Liver (tissue), 9 donors: Measurements from ENCODE around the gene GDF11. TPM values are rescaled to one million over a fixed set of nuclear protein-coding genes. Genes with fewer than 3 reads are reported as not detected.

Experiments
- DNase-seq: peaks from one replicate; pipeline ENCODE4 v3.0.0-alpha.2; 2017; ENCODE audit warnings: low spot score
- H3K27ac ChIP-seq, 2 donors: one replicate each; pipeline ENCODE4 v1.7.0; 2013; ENCODE audit warnings: inconsistent platforms in 2 of 2, low read length in 2 of 2, control low read depth in 1 of 2, low read depth in 1 of 2, mild to moderate bottlenecking in 1 of 2
- H3K27me3 ChIP-seq, 4 donors: one replicate each; pipeline versions ENCODE4 v1.6.1 to v1.7.0; 2013; ENCODE audit warnings: low read length in 3 of 4, inconsistent platforms in 1 of 4, mild to moderate bottlenecking in 1 of 4, moderate library complexity in 1 of 4; ENCODE audit not compliant: control insufficient read depth in 4 of 4, insufficient read depth in 4 of 4
- H3K36me3 ChIP-seq, 4 donors: one replicate each; pipeline versions ENCODE4 v1.6.1 to v1.7.0; 2013; ENCODE audit warnings: low read length in 3 of 4, mild to moderate bottlenecking in 3 of 4, low read depth in 1 of 4, moderate library complexity in 1 of 4; ENCODE audit not compliant: control insufficient read depth in 4 of 4, insufficient read depth in 3 of 4
- H3K4me1 ChIP-seq, 4 donors: one replicate each; pipeline versions ENCODE4 v1.6.1 to v1.7.0; 2013; ENCODE audit warnings: low read length in 3 of 4, mild to moderate bottlenecking in 3 of 4, moderate library complexity in 1 of 4; ENCODE audit not compliant: control insufficient read depth in 4 of 4, insufficient read depth in 4 of 4
- H3K4me3 ChIP-seq, 3 donors: one replicate each; pipeline versions ENCODE4 v1.6.1 to v1.7.0; 2013; ENCODE audit warnings: low read length in 3 of 3, control low read depth in 1 of 3, low read depth in 1 of 3, mild to moderate bottlenecking in 1 of 3
- H3K9ac ChIP-seq, 2 donors: one replicate each; pipeline ENCODE4 v1.7.0; 2013; ENCODE audit warnings: low read length in 2 of 2, mild to moderate bottlenecking in 2 of 2, moderate library complexity in 2 of 2, control low read depth in 1 of 2, low read depth in 1 of 2
- H3K9me3 ChIP-seq, 4 donors: one replicate each; pipeline versions ENCODE4 v1.6.1 to v1.7.0; 2013; ENCODE audit warnings: low read length in 3 of 4; ENCODE audit not compliant: control insufficient read depth in 4 of 4
- ATF3 ChIP-seq: IDR thresholded peaks from 2 replicates; pipeline ENCODE4 v1.6.1; 2016; ENCODE audit warnings: antibody characterized with exemption
- EGR1 ChIP-seq, 2 donors: IDR thresholded peaks; 2 replicates each; pipeline ENCODE4 v1.6.1; 2016 to 2018; ENCODE audit warnings: antibody characterized with exemption in 2 of 2, low read depth in 2 of 2
- FOXA2 ChIP-seq: IDR thresholded peaks from 2 replicates; pipeline ENCODE4 v1.6.1; 2016; ENCODE audit warnings: antibody characterized with exemption
- GABPA ChIP-seq, 2 donors: IDR thresholded peaks in 1 of 2; conservative IDR thresholded peaks in 1 of 2; 2 replicates each; pipeline ENCODE4 v1.6.1; 2016; ENCODE audit warnings: antibody characterized with exemption in 2 of 2, mild to moderate bottlenecking in 1 of 2, moderate library complexity in 1 of 2
- HNF4A ChIP-seq, 2 donors: conservative IDR thresholded peaks; 2 replicates each; pipeline ENCODE4 v1.6.1; 2016; ENCODE audit warnings: antibody characterized with exemption in 2 of 2, mild to moderate bottlenecking in 2 of 2
- HNF4G ChIP-seq: IDR thresholded peaks from 2 replicates; pipeline ENCODE4 v1.6.1; 2016; ENCODE audit warnings: antibody characterized with exemption
- JUND ChIP-seq, 2 donors: IDR thresholded peaks; 2 replicates each; pipeline ENCODE4 v1.6.1; 2016; ENCODE audit warnings: antibody characterized with exemption in 2 of 2
- NR2F2 ChIP-seq: IDR thresholded peaks from 2 replicates; pipeline ENCODE4 v1.6.1; 2016; ENCODE audit warnings: antibody characterized with exemption
- RAD21 ChIP-seq, 2 donors: IDR thresholded peaks; 2 replicates each; pipeline ENCODE4 v1.6.1; 2016; ENCODE audit warnings: antibody characterized with exemption in 2 of 2, mild to moderate bottlenecking in 2 of 2
- RXRA ChIP-seq, 2 donors: IDR thresholded peaks; 2 replicates each; pipeline ENCODE4 v1.6.1; 2017 to 2018; ENCODE audit warnings: antibody characterized with exemption in 2 of 2, mild to moderate bottlenecking in 1 of 2
- YY1 ChIP-seq: IDR thresholded peaks from 2 replicates; pipeline ENCODE4 v1.6.1; 2016; ENCODE audit warnings: antibody characterized with exemption, mild to moderate bottlenecking
- WGBS: extraction: QIAGEN DNeasy Blood & Tissue Kit; methylation state at CpG from one replicate; pipeline ENCODE4 v1.1.7; 2013; 5-methylcytosine and 5-hydroxymethylcytosine counted together
- polyA plus RNA-seq, 2 donors: library from polyadenylated mRNA; stranded (reverse) in 1 of 2; unstranded in 1 of 2; fragments of 200-250 nt in 1 of 2; fragments of >200 nt in 1 of 2; fragmentation: Nextera tagmentation in 1 of 2; extraction: Ambion mirVana in 1 of 2; gene quantifications; one replicate each; pipeline versions ENCODE4 v1.2.1 to v1.2.3, GENCODE V29; 2013 to 2015
- total RNA-seq, 2 donors: library from RNA; depleted of rRNA; stranded (reverse); fragments of >200 nt; gene quantifications; one replicate each; pipeline ENCODE4 v1.2.3, GENCODE V29; 2014
- TF ChIP-seq, protein P1 (sequence below): IDR thresholded peaks from 2 replicates; pipeline ENCODE4 v1.6.1; 2016; ENCODE audit warnings: antibody characterized with exemption, mild to moderate bottlenecking
- TF ChIP-seq, protein P2 (sequence below): IDR thresholded peaks from 2 replicates; pipeline ENCODE4 v1.6.1; 2016; ENCODE audit warnings: antibody characterized with exemption
- TF ChIP-seq, protein P3 (sequence below): IDR thresholded peaks from 2 replicates; pipeline ENCODE4 v1.6.1; 2016; ENCODE audit warnings: antibody characterized with exemption
- donor health status: healthy.
- donor health status: healthy.
- donor health status: healthy.
- donor health status: healthy.
- donor health status: healthy.

Gene GDF11
- total and polyA plus RNA-seq, 4 donors, result 0.40 to 5.0 (median 0.70) TPM

- TF ChIP-seq, protein P1, sequence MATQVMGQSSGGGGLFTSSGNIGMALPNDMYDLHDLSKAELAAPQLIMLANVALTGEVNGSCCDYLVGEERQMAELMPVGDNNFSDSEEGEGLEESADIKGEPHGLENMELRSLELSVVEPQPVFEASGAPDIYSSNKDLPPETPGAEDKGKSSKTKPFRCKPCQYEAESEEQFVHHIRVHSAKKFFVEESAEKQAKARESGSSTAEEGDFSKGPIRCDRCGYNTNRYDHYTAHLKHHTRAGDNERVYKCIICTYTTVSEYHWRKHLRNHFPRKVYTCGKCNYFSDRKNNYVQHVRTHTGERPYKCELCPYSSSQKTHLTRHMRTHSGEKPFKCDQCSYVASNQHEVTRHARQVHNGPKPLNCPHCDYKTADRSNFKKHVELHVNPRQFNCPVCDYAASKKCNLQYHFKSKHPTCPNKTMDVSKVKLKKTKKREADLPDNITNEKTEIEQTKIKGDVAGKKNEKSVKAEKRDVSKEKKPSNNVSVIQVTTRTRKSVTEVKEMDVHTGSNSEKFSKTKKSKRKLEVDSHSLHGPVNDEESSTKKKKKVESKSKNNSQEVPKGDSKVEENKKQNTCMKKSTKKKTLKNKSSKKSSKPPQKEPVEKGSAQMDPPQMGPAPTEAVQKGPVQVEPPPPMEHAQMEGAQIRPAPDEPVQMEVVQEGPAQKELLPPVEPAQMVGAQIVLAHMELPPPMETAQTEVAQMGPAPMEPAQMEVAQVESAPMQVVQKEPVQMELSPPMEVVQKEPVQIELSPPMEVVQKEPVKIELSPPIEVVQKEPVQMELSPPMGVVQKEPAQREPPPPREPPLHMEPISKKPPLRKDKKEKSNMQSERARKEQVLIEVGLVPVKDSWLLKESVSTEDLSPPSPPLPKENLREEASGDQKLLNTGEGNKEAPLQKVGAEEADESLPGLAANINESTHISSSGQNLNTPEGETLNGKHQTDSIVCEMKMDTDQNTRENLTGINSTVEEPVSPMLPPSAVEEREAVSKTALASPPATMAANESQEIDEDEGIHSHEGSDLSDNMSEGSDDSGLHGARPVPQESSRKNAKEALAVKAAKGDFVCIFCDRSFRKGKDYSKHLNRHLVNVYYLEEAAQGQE, result no peak
These were observed 22.0 kb upstream of the GDF11 start (continued) for GRCh38 chr12:55720894-55721444.

GRCh38 chr12:55721601-55722213, 21.2 kb upstream of the GDF11 start:
- H3K27ac ChIP-seq, result peak overlapping the region in 1 of 2 donors; percentile 85
- H3K27me3 ChIP-seq, result no peaks in the 10 kb centered on the region
- no peak for DNase-seq
- 66% methylated on average over 14 of the region's 14 CpGs for WGBS
- no peak overlapping the region for H3K9ac ChIP-seq
- H3K9me3 ChIP-seq, result no peaks in the 10 kb centered on the region
- H3K4me3 ChIP-seq, result peak overlapping the region in 1 of 3 donors; percentile 39
- no peak for TF ChIP-seq RXRA (IDR thresholded peaks at IDR 0.05)
- TF ChIP-seq ATF3, result no peak
- TF ChIP-seq NR2F2, result no peak
- TF ChIP-seq HNF4A (conservative IDR thresholded peaks at IDR 0.05), result no peak
- TF ChIP-seq, protein P2, sequence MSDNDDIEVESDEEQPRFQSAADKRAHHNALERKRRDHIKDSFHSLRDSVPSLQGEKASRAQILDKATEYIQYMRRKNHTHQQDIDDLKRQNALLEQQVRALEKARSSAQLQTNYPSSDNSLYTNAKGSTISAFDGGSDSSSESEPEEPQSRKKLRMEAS, result no peak
- no peak for TF ChIP-seq YY1
- TF ChIP-seq GABPA (IDR thresholded peaks at IDR 0.05 in 1 of 2, conservative IDR thresholded peaks at IDR 0.05 in 1 of 2), result no peak
- TF ChIP-seq, protein P3, sequence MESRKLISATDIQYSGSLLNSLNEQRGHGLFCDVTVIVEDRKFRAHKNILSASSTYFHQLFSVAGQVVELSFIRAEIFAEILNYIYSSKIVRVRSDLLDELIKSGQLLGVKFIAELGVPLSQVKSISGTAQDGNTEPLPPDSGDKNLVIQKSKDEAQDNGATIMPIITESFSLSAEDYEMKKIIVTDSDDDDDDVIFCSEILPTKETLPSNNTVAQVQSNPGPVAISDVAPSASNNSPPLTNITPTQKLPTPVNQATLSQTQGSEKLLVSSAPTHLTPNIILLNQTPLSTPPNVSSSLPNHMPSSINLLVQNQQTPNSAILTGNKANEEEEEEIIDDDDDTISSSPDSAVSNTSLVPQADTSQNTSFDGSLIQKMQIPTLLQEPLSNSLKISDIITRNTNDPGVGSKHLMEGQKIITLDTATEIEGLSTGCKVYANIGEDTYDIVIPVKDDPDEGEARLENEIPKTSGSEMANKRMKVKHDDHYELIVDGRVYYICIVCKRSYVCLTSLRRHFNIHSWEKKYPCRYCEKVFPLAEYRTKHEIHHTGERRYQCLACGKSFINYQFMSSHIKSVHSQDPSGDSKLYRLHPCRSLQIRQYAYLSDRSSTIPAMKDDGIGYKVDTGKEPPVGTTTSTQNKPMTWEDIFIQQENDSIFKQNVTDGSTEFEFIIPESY, result no peak
- TF ChIP-seq FOXA2, result no peak
- no peak for TF ChIP-seq JUND (IDR thresholded peaks at IDR 0.05)
- TF ChIP-seq RAD21 (IDR thresholded peaks at IDR 0.05), result no peak
- no peak for TF ChIP-seq EGR1 (IDR thresholded peaks at IDR 0.05; ENCODE audit: low read depth in 2 of 2)
- TF ChIP-seq HNF4G, result no peak
- H3K4me1 ChIP-seq, result peaks cover 20 to 70% (median 53%) of the 10 kb centered on the region in 4 donors
- H3K36me3 ChIP-seq, result peaks cover 0 to 17% (median 9%) of the 10 kb centered on the region in 4 donors

GRCh38 chr12:55722948-55723347, 20.0 kb upstream of the GDF11 start:
- Histone ChIP-seq H3K27ac (peak overlapping the region in 1 of 2 donors; percentile 29), H3K4me3 (no peak overlapping the region), H3K4me1 (peaks cover 13 to 72% (median 51%) of the 10 kb centered on the region in 4 donors), H3K27me3 (no peaks in the 10 kb centered on the region), H3K9me3 (no peaks in the 10 kb centered on the region), H3K9ac (no peak overlapping the region), H3K36me3 (peaks cover 0 to 17% (median 9%) of the 10 kb centered on the region in 4 donors)
- DNase-seq, result no peak
- TF ChIP-seq NR2F2 (no peak), JUND (IDR thresholded peaks at IDR 0.05) (no peak), YY1 (no peak), ATF3 (no peak)
- TF ChIP-seq, protein P1, result no peak
- TF ChIP-seq, protein P3, result no peak
- 93% methylated on average over 8 of the region's 8 CpGs for WGBS
